ENCODE results near the gene RAP1B. TPM values are rescaled to one million over a fixed set of nuclear protein-coding genes. Genes with fewer than 3 reads are reported as not detected.

RAP1B gene
- total and polyA plus RNA-seq, 9 of the 15 experiments (the other 6 are each of a cell fraction or from before 2014, with no cell fraction given) = 107 to 309 (median 170) TPM

DNA sequence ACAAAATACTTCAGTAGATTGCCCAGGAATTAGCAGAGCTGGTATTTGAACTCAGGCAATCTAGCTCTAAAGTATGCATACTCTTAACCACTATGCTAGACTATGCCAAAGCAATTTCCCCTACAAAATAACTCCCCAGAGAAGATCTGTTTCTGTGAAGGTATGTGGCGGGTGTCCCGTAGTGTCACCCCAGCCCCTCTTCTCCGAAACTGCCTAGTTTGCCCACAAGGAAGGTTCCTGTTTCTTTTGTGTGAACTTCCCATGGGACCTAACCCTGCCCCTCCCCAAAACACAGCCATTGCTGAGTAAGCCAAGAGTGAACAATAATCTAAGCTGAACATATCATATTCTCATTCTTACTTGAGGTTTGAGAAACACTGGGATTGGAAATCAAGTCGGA lies 15.5 kb upstream of the RAP1B start (continued):
- TF ChIP-seq, protein P1, sequence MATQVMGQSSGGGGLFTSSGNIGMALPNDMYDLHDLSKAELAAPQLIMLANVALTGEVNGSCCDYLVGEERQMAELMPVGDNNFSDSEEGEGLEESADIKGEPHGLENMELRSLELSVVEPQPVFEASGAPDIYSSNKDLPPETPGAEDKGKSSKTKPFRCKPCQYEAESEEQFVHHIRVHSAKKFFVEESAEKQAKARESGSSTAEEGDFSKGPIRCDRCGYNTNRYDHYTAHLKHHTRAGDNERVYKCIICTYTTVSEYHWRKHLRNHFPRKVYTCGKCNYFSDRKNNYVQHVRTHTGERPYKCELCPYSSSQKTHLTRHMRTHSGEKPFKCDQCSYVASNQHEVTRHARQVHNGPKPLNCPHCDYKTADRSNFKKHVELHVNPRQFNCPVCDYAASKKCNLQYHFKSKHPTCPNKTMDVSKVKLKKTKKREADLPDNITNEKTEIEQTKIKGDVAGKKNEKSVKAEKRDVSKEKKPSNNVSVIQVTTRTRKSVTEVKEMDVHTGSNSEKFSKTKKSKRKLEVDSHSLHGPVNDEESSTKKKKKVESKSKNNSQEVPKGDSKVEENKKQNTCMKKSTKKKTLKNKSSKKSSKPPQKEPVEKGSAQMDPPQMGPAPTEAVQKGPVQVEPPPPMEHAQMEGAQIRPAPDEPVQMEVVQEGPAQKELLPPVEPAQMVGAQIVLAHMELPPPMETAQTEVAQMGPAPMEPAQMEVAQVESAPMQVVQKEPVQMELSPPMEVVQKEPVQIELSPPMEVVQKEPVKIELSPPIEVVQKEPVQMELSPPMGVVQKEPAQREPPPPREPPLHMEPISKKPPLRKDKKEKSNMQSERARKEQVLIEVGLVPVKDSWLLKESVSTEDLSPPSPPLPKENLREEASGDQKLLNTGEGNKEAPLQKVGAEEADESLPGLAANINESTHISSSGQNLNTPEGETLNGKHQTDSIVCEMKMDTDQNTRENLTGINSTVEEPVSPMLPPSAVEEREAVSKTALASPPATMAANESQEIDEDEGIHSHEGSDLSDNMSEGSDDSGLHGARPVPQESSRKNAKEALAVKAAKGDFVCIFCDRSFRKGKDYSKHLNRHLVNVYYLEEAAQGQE (IDR thresholded peaks at IDR 0.05; ENCODE audit: borderline replicate concordance) = no peak
- TF ChIP-seq, protein P1 (CRISPR knock-in tag; IDR thresholded peaks at IDR 0.05; ENCODE audit: low read depth) = no peak
- no peak for TF ChIP-seq ZKSCAN1 (IDR thresholded peaks at IDR 0.05; ENCODE audit: low read depth, low read length)
- TF ChIP-seq, protein P2, sequence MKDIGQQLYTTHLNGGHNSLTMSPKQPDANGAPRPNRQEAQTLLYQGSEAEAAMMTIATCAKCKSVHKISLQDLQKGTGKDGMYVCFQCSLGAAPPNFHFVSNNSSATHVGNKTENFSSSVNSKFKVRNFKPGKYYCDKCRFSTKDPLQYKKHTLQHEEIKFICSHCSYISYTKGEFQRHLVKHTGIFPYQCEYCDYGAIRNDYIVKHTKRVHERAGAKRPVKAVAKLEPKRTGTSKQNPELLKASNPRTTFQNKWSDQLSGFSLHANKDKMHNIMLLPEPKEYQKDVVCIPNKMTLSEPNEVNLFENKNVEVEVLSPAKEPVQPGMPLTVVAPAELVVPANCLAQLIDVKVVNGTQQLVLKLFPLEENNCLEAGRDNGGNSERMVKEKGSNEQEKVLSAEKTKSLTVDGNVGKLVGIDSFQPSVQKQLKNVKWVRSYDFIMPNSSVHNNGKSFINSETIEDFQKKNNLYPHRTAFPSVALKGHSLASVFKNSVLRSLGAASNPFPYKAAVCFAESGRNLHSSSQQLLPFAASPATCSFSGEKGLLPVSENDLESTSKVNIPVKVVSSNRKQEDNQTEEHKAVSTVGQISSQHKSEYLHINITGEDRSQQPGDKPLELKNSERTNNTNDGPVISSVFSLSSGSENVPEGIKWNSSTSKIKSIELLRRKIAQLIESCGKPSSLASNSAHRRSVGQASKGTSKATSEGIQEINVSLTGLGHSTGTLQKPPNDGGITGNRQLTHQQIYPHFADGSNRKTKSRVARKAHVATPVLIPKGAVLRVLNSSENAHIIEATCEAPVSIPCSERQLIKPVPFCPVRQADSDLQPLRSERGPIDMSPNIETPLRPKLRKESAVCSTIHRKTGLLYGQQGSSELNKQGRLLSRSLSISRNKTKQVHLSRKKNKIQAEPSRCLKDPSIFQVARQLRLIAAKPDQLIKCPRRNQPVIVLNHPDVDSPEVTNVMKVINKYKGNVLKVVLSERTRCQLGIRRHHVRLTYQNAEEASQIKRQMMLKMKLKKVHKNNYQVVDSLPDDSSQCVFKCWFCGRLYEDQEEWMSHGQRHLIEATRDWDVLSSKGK (CRISPR knock-in tag; IDR thresholded peaks at IDR 0.05) = no peak
- no peak for TF ChIP-seq HNRNPH1 (optimal IDR thresholded peaks at IDR 0.05; ENCODE audit: low read depth, low read length)
- TF ChIP-seq ATF1 (CRISPR knock-in tag; IDR thresholded peaks at IDR 0.05) = no peak
- TF ChIP-seq ATF1 (tag; IDR thresholded peaks at IDR 0.05) = no peak

All from K562 (cell line).